Measurements from ENCODE around the gene MED29.
"Not testable (repeated sequence)": the region's sequence is repeated elsewhere in the genome, so short reads cannot be mapped to it uniquely, and the experiment has no call there.

Gene MED29

GRCh38 chr19:39363901-39364457 is 27.2 kb upstream of the MED29 start:
- peak overlapping the region in 19 of 21 experiments; percentile 31 to 86 (median 73) for H3K27ac ChIP-seq
- no peak overlapping the region for H3K4me3 ChIP-seq

GRCh38 chr19:39365531-39365930 is 25.6 kb upstream of the MED29 start:
- no peak overlapping the region for H3K4me3 ChIP-seq
- H3K27ac ChIP-seq = peak overlapping the region in 5 of 21 experiments; percentile 20 to 86 (median 65)

- no peak overlapping the region for H3K4me3 ChIP-seq
- peak overlapping the region in 2 of 21 experiments; percentile 4 to 35 for H3K27ac ChIP-seq
Measured at GRCh38 chr19:39369200-39369599, 22.0 kb upstream of the MED29 start.

GRCh38 chr19:39370735-39371134 is 20.4 kb upstream of the MED29 start:
- peak overlapping the region in 3 of 21 experiments; percentile 13 to 82 (median 76) for H3K27ac ChIP-seq
- H3K4me3 ChIP-seq = no peak overlapping the region

GRCh38 chr19:39372047-39372802 is 19.0 kb upstream of the MED29 start:
- peak overlapping the region in 20 of 21 experiments; percentile 48 to 93 (median 81) for H3K27ac ChIP-seq
- H3K4me3 ChIP-seq = no peak overlapping the region

GRCh38 chr19:39372941-39373340 is 18.2 kb upstream of the MED29 start:
- Histone ChIP-seq H3K4me3 (no peak overlapping the region), H3K27ac (peak overlapping the region in 20 of 21 experiments; percentile 48 to 93 (median 81))

- Histone ChIP-seq H3K27ac (peak overlapping the region in 3 of 21 experiments; percentile 13 to 27 (median 21)), H3K4me3 (no peak overlapping the region)
Measured at GRCh38 chr19:39375929-39376328, 15.2 kb upstream of the MED29 start.

- peak overlapping the region in 2 of 21 experiments; percentile 19 to 47 for H3K27ac ChIP-seq
- no peak overlapping the region for H3K4me3 ChIP-seq
Measured at GRCh38 chr19:39377373-39378362, 13.5 kb upstream of the MED29 start.

GRCh38 chr19:39379366-39379765 is 11.8 kb upstream of the MED29 start:
- H3K27ac ChIP-seq, H3K4me3 ChIP-seq: not testable (repeated sequence)

- Histone ChIP-seq H3K4me3 (no peak overlapping the region), H3K27ac (peak overlapping the region in 2 of 21 experiments; percentile 51 to 67)
Measured at GRCh38 chr19:39379865-39380396, 11.2 kb upstream of the MED29 start.

GRCh38 chr19:39380521-39381502 is 10.4 kb upstream of the MED29 start:
- H3K27ac ChIP-seq = peak overlapping the region in 3 of 21 experiments; percentile 11 to 67 (median 51)
- no peak overlapping the region for H3K4me3 ChIP-seq

- peak overlapping the region in 1 of 21 experiments; percentile 51 for H3K27ac ChIP-seq
- H3K4me3 ChIP-seq = no peak overlapping the region
Measured at GRCh38 chr19:39381910-39382611, 9.1 kb upstream of the MED29 start.

- peak overlapping the region in 1 of 21 experiments; percentile 43 for H3K27ac ChIP-seq
- H3K4me3 ChIP-seq = no peak overlapping the region
Measured at GRCh38 chr19:39382991-39383828, 8.0 kb upstream of the MED29 start.

- Histone ChIP-seq H3K27ac (peak overlapping the region in 1 of 21 experiments; percentile 5), H3K4me3 (no peak overlapping the region)
Measured at GRCh38 chr19:39384839-39385568, 6.2 kb upstream of the MED29 start.

GRCh38 chr19:39385629-39386411 is 5.4 kb upstream of the MED29 start:
- H3K27ac ChIP-seq = no peak overlapping the region
- H3K4me3 ChIP-seq = no peak overlapping the region

GRCh38 chr19:39386557-39386956 is 4.6 kb upstream of the MED29 start:
- Histone ChIP-seq H3K27ac (no peak overlapping the region), H3K4me3 (no peak overlapping the region)

All from skin epidermis (tissue), 12 donors.